Right kidney (tissue), 1 donor: ENCODE measurements around the gene BSN.

Experiments
- DNase-seq: peaks from one replicate; pipeline ENCODE4 v3.0.0-alpha.2; 2016

The BSN gene

GRCh38 chr3:49602877-49603411 lies 48.7 kb downstream of the BSN start:
- no peak for DNase-seq

DNA sequence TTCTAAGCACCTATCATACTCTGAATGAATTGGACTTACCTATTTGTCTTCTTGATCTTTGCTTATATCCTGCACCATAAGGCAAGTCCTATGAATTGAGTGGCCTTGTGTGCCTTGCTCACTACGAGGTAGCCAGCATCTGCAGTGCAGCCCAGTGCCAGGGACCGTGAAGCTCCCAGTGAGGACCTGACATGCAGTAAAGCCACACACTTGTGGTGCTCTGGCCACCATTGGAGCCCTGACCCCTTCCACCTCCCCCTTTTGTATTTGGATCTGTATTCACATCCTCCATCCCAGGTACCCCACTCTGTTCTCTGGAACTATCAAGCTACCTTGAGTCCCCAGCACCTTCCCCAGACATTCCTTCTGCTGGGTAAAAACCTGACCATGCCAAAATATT lies 52.1 kb downstream of the BSN start:
- DNase-seq: no peak

DNA sequence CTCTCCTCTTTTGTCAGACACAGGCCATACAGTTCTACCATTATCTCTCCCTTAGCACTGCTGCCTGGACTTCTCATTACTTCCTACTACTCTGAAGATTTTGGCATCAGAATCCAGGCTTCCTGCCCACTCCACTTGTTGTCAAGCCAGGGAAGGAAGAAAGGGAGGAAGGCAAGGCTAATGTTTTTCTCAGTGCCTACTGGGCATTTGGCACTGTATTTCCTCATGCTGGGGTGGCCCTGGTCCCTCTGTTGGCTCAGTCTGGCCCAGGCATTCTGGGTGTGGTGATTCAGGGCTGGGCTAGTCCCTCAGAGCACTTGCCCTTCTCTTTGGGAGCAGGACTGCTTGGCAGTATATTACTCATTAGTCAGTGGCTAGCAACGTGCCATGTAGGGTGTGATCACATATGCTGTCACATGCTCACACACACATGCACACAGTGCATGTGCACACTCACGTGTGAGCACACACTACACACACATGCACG lies 52.9 kb downstream of the BSN start:
- DNase-seq: no peak

DNA sequence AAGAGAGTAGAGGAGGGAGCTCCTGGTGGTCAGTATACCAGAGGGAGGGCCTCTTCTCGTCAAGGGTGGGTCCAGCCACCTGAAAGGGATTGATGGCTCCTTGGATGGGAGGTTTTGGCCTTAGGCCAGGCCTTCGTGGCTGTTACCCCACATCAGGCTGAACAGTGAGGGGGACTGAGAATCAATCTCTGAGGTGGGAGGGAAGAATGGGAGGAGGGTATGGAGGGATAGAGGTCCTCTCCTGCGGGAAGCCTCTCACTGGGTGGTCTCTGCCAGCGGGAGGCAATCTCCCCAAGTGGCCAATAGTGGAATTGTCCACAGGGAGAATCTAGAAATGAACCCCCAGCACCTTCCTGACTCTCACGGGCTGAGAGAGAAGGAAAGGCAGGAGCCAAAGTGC lies 53.5 kb downstream of the BSN start:
- DNase-seq: no peak

- no peak for DNase-seq
These were observed 55.0 kb downstream of the BSN start for GRCh38 chr3:49609314-49609713.

DNA sequence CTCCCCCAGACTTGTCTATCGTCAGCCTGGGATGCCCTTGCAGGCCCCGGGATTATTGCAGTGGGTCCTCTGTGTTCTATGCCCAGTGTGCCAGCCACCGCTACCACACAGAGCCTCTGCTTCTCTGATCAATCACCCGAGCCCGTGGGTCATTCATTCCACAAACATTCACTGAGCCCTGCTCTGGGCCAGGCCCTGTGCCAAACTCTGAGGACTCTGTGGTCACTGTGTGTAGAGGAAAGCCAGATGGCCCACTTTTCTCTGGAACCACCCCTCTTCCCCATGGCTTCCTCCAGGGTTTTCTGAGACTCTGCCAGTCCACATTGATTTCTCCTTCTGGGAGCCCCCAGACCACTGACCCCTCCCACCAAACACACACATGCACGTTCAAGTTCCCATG lies 55.5 kb downstream of the BSN start:
- no peak for DNase-seq

DNA sequence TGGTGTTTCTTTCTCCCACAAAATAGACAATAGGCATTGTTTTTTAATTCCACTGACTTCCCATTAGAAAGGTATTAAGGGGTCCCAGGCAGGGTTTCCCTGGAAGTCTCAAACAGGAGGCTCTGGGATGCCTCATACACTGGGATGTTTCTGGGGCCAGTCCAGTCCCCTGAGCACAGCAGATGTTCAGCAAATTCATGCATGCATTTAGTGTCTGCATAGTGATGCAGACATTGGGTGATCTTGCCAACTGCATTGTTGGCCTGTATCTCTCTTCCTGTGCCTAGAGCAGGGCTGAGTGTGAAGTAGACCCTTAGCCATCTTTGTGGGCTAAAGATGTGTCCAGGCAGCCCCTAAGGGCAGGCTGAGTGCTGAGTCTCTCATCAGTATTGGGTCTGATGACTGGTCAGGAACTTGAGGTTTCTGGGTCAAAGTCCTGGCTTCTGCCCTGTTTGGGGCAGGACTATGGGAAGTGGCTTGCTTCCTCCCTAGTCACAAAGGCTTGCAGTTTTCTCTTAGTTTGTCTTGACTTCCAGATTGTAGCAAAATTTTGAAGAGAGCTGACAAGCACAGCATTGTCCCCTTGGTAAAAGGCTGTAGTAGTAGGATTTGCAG lies 56.5 kb downstream of the BSN start:
- DNase-seq: no peak

DNA sequence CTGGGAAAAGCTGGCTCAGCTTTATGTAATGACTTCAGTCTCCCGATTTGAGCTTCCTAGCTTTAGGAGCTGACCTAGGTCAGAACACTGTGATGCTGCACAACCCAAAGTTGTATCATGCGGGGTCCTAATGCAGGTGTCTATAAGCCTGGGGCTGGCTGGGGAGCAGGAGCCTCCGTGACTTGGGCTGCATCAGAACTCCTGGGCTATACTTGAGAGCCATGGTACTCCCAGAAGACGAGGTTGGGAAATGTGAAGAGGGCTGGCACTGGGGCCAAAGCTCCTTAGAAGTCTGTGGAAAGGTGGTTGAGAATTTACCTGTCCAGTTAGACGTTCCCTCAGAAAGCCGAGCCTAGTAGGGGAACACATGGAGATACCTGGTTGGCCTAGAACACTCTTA lies 57.0 kb downstream of the BSN start:
- DNase-seq: no peak

GRCh38 chr3:49611719-49612118 lies 57.4 kb downstream of the BSN start:
- DNase-seq: no peak

DNA sequence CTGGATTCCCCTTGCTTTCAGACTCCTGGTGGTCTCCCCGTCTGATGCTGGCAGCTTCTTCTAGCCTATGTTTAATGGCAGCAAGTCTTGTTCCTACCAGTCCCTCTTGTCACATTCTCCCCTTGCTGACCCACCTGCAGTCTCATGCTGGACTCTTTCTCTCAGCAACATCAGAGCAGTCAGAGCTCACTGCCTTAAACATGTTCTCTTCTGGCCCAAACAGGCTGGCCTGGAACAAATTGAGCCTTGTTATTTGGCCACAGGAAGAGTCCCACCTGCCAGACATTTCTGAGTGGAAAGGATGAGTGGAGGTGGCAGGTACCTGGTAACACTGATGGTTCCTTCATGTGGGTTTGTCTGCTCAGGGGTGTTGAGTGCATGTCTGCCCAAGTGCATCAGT lies 60.7 kb downstream of the BSN start:
- no peak for DNase-seq

GRCh38 chr3:49616061-49616460 lies 61.8 kb downstream of the BSN start:
- DNase-seq: no peak

GRCh38 chr3:49616491-49616941 lies 62.2 kb downstream of the BSN start:
- peak; percentile 41 for DNase-seq

DNA sequence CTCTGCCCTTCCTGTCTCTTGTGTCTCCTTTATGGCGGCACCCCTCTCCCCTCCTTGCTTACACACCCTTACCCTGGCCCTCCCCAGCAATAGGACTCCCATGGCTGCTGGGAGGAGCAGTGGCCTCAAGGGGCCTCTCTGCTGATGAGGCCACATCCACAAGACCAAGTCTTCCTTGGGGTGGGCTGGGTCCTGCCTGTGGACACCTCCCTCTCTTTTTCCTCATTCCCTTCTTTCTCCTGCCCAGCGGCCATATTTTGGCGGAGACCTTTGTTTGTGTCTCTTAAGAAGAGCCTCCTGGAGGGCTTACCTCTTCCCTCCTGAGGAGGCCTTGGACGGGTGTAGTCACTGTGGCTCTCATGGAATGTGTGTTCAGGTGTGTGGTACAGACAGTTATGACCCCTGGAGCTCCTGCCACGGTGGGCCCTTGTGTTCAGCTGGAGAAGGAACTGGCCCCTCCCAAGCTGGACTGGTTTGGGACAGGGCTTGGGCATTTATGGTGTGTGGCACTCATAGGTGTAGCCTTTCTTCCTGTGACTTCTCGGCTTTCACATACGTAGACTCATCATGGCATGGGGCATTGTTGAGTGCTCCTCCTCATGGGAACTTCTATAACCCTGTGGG lies 63.2 kb downstream of the BSN start:
- no peak for DNase-seq

GRCh38 chr3:49618412-49618811 lies 64.1 kb downstream of the BSN start:
- no peak for DNase-seq

DNA sequence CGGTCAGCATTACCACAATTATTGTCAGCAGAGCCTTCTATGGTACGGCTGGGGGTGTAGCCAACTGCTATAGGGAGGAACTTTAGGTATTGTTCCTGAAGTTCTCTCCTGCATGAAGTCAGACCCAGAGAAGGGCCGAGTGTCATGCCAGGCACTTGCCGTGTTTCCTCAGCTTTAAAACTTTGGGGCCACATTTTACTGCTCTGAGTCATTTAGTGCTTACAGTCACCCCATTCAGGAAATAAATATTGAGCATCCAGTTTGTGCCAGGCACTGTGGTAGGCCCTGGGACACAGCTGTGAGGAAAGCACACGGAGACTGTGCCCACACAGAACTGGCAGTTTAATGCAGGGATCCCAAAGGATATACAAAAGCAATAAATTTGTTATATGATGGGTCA lies 65.4 kb downstream of the BSN start:
- no peak for DNase-seq

DNA sequence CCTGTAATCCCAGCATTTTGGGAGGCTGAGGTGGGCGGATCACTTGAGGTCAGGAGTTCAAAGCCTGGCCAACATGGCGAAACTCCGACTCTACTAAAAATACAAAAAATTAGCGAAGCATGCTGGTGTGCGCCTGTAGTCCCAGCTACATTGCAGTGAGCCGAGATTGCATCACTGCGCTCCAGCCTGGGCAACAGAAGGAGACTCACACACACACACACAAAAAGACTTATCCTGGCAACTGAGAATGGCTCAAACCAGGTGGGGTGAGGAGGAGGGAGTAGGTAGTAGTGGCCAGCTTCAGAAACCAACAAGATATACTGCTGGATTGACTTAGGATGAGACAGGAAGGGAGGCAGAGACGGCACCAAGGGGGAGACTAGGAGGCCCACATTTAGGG lies 66.5 kb downstream of the BSN start:
- no peak for DNase-seq

DNA sequence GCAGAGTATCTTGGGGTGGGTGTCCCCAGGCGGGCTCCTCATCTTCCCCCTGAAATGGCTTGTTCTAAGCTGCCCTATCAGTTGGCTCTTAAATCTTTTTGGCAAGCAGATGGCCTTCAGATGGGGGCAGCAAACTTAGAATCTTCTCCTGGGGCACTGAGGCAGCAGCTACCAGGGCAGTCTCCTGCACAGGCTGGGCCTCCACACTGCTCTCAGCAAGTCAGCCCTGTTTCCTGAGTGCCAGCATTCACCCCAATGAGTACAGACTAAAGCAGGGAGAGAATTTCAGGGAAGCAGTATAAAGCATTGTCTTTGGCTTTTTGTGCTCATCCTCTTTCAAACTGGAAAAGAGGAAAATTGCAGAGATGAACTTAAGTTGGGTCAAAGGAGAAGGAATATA lies 68.8 kb downstream of the BSN start:
- DNase-seq: no peak

GRCh38 chr3:49625071-49625470 lies 70.8 kb downstream of the BSN start:
- no peak for DNase-seq

GRCh38 chr3:49626101-49626581 lies 71.9 kb downstream of the BSN start:
- no peak for DNase-seq

DNA sequence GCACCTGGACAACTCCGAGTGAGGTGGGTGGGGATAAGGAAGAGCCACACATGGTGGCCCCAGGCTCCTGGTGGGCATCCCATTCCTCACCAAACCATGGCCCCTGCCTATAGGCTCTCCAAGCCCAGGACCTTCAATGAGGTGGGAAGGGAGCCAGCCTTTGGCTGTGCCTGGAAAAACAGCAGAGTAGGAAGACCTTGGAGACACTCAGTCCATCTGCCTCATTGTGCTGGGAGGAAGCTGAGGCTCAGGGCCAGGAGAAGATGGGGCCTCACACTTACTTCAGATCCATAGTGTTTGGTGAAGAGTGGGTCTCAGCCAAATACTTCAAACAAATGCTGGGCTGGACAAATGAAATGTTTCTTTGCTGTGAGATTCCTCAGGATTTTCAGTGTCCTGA lies 72.5 kb downstream of the BSN start:
- DNase-seq: no peak

GRCh38 chr3:49627634-49628033 lies 73.4 kb downstream of the BSN start:
- DNase-seq: no peak

DNA sequence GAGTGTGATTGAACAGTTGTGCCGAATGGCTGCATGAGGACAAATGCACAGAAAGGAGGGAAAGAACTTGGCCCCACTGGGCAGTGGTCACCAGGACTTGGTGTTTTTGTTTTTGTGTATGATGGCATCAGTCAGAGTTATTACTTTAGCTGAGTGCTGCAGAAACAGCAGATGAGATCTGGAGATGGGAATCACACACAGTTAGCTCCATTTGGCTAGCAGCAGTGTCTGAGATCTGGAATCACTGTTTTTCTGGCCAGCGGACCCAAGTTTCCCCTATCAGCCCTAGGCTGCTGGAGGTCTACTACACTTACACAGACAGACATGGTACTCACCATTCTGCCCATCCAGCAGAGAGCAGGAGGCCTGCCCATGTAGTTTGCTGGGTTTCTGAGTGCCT lies 74.0 kb downstream of the BSN start:
- DNase-seq: no peak

GRCh38 chr3:49629451-49629850 lies 75.2 kb downstream of the BSN start:
- no peak for DNase-seq

DNA sequence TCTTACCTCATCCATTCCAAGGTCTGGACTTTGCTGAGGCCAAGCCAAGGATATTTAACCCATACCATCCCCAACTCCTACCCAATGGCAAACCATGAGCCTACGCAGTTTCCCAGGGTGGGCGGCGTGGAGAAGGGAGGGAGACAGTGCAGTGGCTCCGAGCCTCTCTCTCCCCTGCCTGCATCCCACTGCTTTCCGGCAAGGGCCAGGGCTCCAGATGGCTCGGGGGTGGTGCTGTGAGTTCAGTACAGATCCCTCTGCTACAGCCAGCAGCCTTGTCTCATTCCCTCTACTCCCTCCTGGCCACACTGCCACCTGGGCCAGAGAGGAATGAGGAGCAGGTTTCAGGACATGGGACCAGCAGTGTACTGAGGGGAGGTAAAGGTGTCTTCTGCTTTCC lies 75.6 kb downstream of the BSN start:
- no peak for DNase-seq
